Esophagus muscularis mucosa (tissue), 4 donors: ENCODE data around the gene KIF5C. TPM values are rescaled to one million over a fixed set of nuclear protein-coding genes. Genes with fewer than 3 reads are reported as not detected.

Source experiments
- DNase-seq: peaks from one replicate; pipeline ENCODE4 v3.0.0-alpha.2; 2017; ENCODE audit errors: extremely low spot score
- H3K27ac ChIP-seq, 4 donors: fragments of 200-600 bp; sonication (generic); replicated peaks in 1 of 4; 1 replicate in 3 of 4; 2 replicates in 1 of 4; pipeline ENCODE4 v1.5.1; 2016 to 2019; ENCODE audit warnings: mild to moderate bottlenecking in 1 of 4
- H3K27me3 ChIP-seq, 4 donors: fragments of 200-600 bp; sonication (generic); one replicate each; pipeline versions ENCODE4 v1.5.1 to v1.6.0; 2016 to 2019
- H3K36me3 ChIP-seq, 4 donors: fragments of 200-600 bp; sonication (generic); one replicate each; pipeline ENCODE4 v1.5.1; 2016 to 2019
- H3K4me1 ChIP-seq, 4 donors: fragments of 200-600 bp; sonication (generic); one replicate each; pipeline ENCODE4 v1.5.1; 2016 to 2019
- H3K4me3 ChIP-seq, 4 donors: fragments of 200-600 bp; sonication (generic); 1 replicate in 2 of 4; 2 replicates in 2 of 4; pipeline ENCODE4 v1.5.1; 2016 to 2019; ENCODE audit warnings: mild to moderate bottlenecking in 4 of 4, moderate library complexity in 1 of 4
- H3K9me3 ChIP-seq, 4 donors: fragments of 200-600 bp; sonication (generic); 1 replicate in 3 of 4; 2 replicates in 1 of 4; pipeline ENCODE4 v1.5.1; 2016 to 2019
- CTCF ChIP-seq, 3 experiments: fragments of 200-600 bp in 2 of 3; fragments of 450-650 bp in 1 of 3; sonication (generic) in 2 of 3; IDR thresholded peaks; one replicate each; pipeline ENCODE4 v1.5.1; 2017 to 2019; ENCODE audit warnings: antibody characterized with exemption in 3 of 3, mild to moderate bottlenecking in 2 of 3, moderate library complexity in 1 of 3
- EP300 ChIP-seq: sonication (generic); formaldehyde crosslinking; IDR thresholded peaks from one replicate; pipeline ENCODE4 v1.6.1; 2017; ENCODE audit warnings: antibody characterized with exemption
- POLR2A ChIP-seq: fragments of 450-650 bp; IDR thresholded peaks from one replicate; pipeline ENCODE4 v1.6.1; 2017; ENCODE audit warnings: antibody characterized with exemption, moderate library complexity, mild to moderate bottlenecking, low read depth
- POLR2AphosphoS5 ChIP-seq, 2 donors: sonication (generic); formaldehyde crosslinking; IDR thresholded peaks; one replicate each; pipeline ENCODE4 v1.6.1; 2017; ENCODE audit warnings: antibody characterized with exemption in 2 of 2
- WGBS: methylation state at CpG from one replicate; pipeline ENCODE4 v1.1.5; 2018; 5-methylcytosine and 5-hydroxymethylcytosine counted together
- intact Hi-C: fragments of 100-400 bp; cut with DNase I; formaldehyde crosslinking; loops from one replicate; pipeline ENCODE4 v1.15.1; 2023
- total RNA-seq, 4 donors: library from RNA; depleted of rRNA; stranded (reverse); fragments of >200 nt; gene quantifications; one replicate each; pipeline versions ENCODE4 v1.1.0 to v1.2.1, GENCODE V29; 2016

KIF5C gene
- total RNA-seq, 4 donors from 2014 or later = 2.9 to 4.6 (median 3.2) TPM

- 77% methylated on average over 3 of the region's 3 CpGs for WGBS
- no peak for TF ChIP-seq POLR2A
- TF ChIP-seq POLR2AphosphoS5 (IDR thresholded peaks at IDR 0.05) = no peak
- TF ChIP-seq EP300 = no peak
- no peak for TF ChIP-seq CTCF (IDR thresholded peaks at IDR 0.05)
Observed at GRCh38 chr2:148943097-148943496, 68.1 kb downstream of the KIF5C start.

GRCh38 chr2:148944536-148944935 is 69.5 kb downstream of the KIF5C start:
- Histone ChIP-seq H3K27me3 (no peaks in the 10 kb centered on the region), H3K9me3 (peaks cover 0 to 6% (median 0%) of the 10 kb centered on the region in 4 donors), H3K27ac (no peak overlapping the region), H3K36me3 (peaks cover 0 to 4% (median 0%) of the 10 kb centered on the region in 4 donors), H3K4me1 (no peaks in the 10 kb centered on the region), H3K4me3 (no peak overlapping the region)
- no peak for DNase-seq
- WGBS = 94% methylated on average over 4 of the region's 4 CpGs
- intact Hi-C loops = no loop called here
- no peak for TF ChIP-seq POLR2A

More at GRCh38 chr2:148943097-148943496, 68.1 kb downstream of the KIF5C start:
- H3K36me3 ChIP-seq = peaks cover 0 to 4% (median 0%) of the 10 kb centered on the region in 4 donors
- DNase-seq = peak; percentile 47
- no peak overlapping the region for H3K4me3 ChIP-seq
- intact Hi-C loops = no loop called here
- H3K4me1 ChIP-seq = no peaks in the 10 kb centered on the region
- H3K27me3 ChIP-seq = no peaks in the 10 kb centered on the region
- H3K27ac ChIP-seq = no peak overlapping the region
- H3K9me3 ChIP-seq = peaks cover 0 to 6% (median 0%) of the 10 kb centered on the region in 4 donors

- Histone ChIP-seq H3K4me1 (no peaks in the 10 kb centered on the region), H3K27ac (no peak overlapping the region), H3K4me3 (no peak overlapping the region), H3K36me3 (peaks cover 0 to 4% (median 0%) of the 10 kb centered on the region in 4 donors), H3K9me3 (peaks cover 0 to 6% (median 0%) of the 10 kb centered on the region in 4 donors), H3K27me3 (no peaks in the 10 kb centered on the region)
- peak; percentile 29 for DNase-seq
- intact Hi-C loops = no loop called here
- no peak for TF ChIP-seq POLR2A
- TF ChIP-seq POLR2AphosphoS5 (IDR thresholded peaks at IDR 0.05) = no peak
- no peak for TF ChIP-seq EP300
- no peak for TF ChIP-seq CTCF (IDR thresholded peaks at IDR 0.05)
- 97% methylated on average over 7 of the region's 7 CpGs for WGBS
Observed at GRCh38 chr2:148947299-148947698, 72.3 kb downstream of the KIF5C start.

GRCh38 chr2:148948868-148949267 is 73.8 kb downstream of the KIF5C start:
- H3K9me3 ChIP-seq = peaks cover 0 to 6% (median 0%) of the 10 kb centered on the region in 4 donors
- H3K36me3 ChIP-seq = peaks cover 0 to 4% (median 0%) of the 10 kb centered on the region in 4 donors
- peak; percentile 37 for DNase-seq
- no peak overlapping the region for H3K4me3 ChIP-seq
- no peak overlapping the region for H3K27ac ChIP-seq
- no peaks in the 10 kb centered on the region for H3K4me1 ChIP-seq
- H3K27me3 ChIP-seq = no peaks in the 10 kb centered on the region
- TF ChIP-seq CTCF (IDR thresholded peaks at IDR 0.05) = no peak
- TF ChIP-seq EP300 = no peak
- no peak for TF ChIP-seq POLR2AphosphoS5 (IDR thresholded peaks at IDR 0.05)
- no peak for TF ChIP-seq POLR2A
- WGBS = 43% methylated on average over 5 of the region's 5 CpGs
- intact Hi-C loops = no loop called here

- WGBS = 82% methylated on average over 7 of the region's 7 CpGs
- intact Hi-C loops = no loop called here
- TF ChIP-seq POLR2A (no peak), CTCF (IDR thresholded peaks at IDR 0.05) (no peak), EP300 (no peak), POLR2AphosphoS5 (IDR thresholded peaks at IDR 0.05) (no peak)
- Histone ChIP-seq H3K4me3 (no peak overlapping the region), H3K4me1 (no peaks in the 10 kb centered on the region), H3K27me3 (no peaks in the 10 kb centered on the region), H3K9me3 (peaks cover 0 to 6% (median 0%) of the 10 kb centered on the region in 4 donors), H3K27ac (no peak overlapping the region), H3K36me3 (peaks cover 0 to 4% (median 0%) of the 10 kb centered on the region in 4 donors)
- peak; percentile 77 for DNase-seq
Observed at GRCh38 chr2:148949348-148949747, 74.3 kb downstream of the KIF5C start.
